ENCODE results near the gene CNOT6L. TPM values are rescaled to one million over a fixed set of nuclear protein-coding genes. Genes with fewer than 3 reads are reported as not detected.

CNOT6L gene
- total and polyA plus RNA-seq, 3 donors from 2014 or later = 21.0 to 25.7 (median 23.1) TPM

- 58 to 71% methylated on average over 7 of the region's 7 CpGs for WGBS, 2 donors
These were observed 149.1 kb downstream of the CNOT6L start for GRCh38 chr4:77669946-77670590.

GRCh38 chr4:77665381-77666069, 153.6 kb downstream of the CNOT6L start:
- Histone ChIP-seq H3K9me3 (no peaks in the 10 kb centered on the region), H3K27me3 (no peaks in the 10 kb centered on the region), H3K36me3 (ENCODE audit: low read depth, missing control alignments) (no peaks in the 10 kb centered on the region), H3K27ac (no peak overlapping the region), H3K4me1 (no peaks in the 10 kb centered on the region), H3K4me3 (no peak overlapping the region)
- WGBS, 2 donors = 96 to 97% methylated on average over 4 of the region's 4 CpGs
- DNase-seq = no peak
- intact Hi-C loops (cut with DNase I; ENCODE audit: low total_unique reads) = no loop called here
- TF ChIP-seq POLR2A (IDR thresholded peaks at IDR 0.05) (no peak), CTCF (IDR thresholded peaks at IDR 0.05) (no peak)

More at GRCh38 chr4:77669946-77670590, 149.1 kb downstream of the CNOT6L start:
- no peak for DNase-seq
- Histone ChIP-seq H3K27me3 (no peaks in the 10 kb centered on the region), H3K27ac (no peak overlapping the region), H3K36me3 (ENCODE audit: low read depth, missing control alignments) (no peaks in the 10 kb centered on the region), H3K4me3 (no peak overlapping the region), H3K4me1 (no peaks in the 10 kb centered on the region), H3K9me3 (no peaks in the 10 kb centered on the region)
- no peak for TF ChIP-seq POLR2A (IDR thresholded peaks at IDR 0.05)
- no peak for TF ChIP-seq CTCF (IDR thresholded peaks at IDR 0.05)
- intact Hi-C loops (cut with DNase I; ENCODE audit: low total_unique reads) = no loop called here

Small RNA genes within 50 kb of the gene (small RNA-seq; reads per million reads assigned to genes)
- gene AC112225.1 (0 reads per million in 2 donors), gene RF00612 (0 reads per million in 2 donors)

Other genes starting within 250 kb of the CNOT6L start
- 1 to 10 TPM in 1 of 2 donors, under 1 TPM in 1; 0.56 to 2.0 TPM for gene CXCL13, start 213.5 kb downstream of the CNOT6L start, total RNA-seq
- gene CXCL13, start 213.5 kb downstream of the CNOT6L start, polyA plus RNA-seq (ENCODE audit: insufficient read depth, low read depth, low replicate concordance) = 1.7 TPM
- 10 to 100 TPM; 16.6 to 17.9 TPM for gene MRPL1, start 43.5 kb upstream of the CNOT6L start, total RNA-seq
- 11.5 TPM for gene MRPL1, start 43.5 kb upstream of the CNOT6L start, polyA plus RNA-seq (ENCODE audit: insufficient read depth, low read depth, low replicate concordance)
- gene FRAS1, start 238.0 kb upstream of the CNOT6L start, total RNA-seq = 1 to 10 TPM; 3.5 to 3.7 TPM
- gene FRAS1, start 238.0 kb upstream of the CNOT6L start, polyA plus RNA-seq (ENCODE audit: insufficient read depth, low read depth, low replicate concordance) = 2.2 TPM